Stomach (tissue), 9 donors: ENCODE results near the gene NIT2. TPM values are rescaled to one million over a fixed set of nuclear protein-coding genes. Genes with fewer than 3 reads are reported as not detected.

Experiments
- DNase-seq, 2 donors: peaks; one replicate each; pipeline versions ENCODE4 v3.0.0 to v3.0.0-alpha.2; 2013 to 2019
- H3K27ac ChIP-seq, 5 donors: fragments of 200-600 bp in 4 of 5; sonication (generic) in 4 of 5; one replicate each; pipeline ENCODE4 v1.5.1; 2013 to 2019; ENCODE audit warnings: mild to moderate bottlenecking in 1 of 5, moderate library complexity in 1 of 5
- H3K27me3 ChIP-seq, 3 donors: fragments of 200-600 bp; sonication (generic); one replicate each; pipeline ENCODE4 v1.5.1; 2017 to 2019; ENCODE audit warnings: mixed run types in 1 of 3
- H3K36me3 ChIP-seq, 4 donors: fragments of 200-600 bp; sonication (generic); 1 replicate in 3 of 4; 2 replicates in 1 of 4; pipeline ENCODE4 v1.5.1; 2016 to 2019
- H3K4me1 ChIP-seq, 4 donors: fragments of 200-600 bp; sonication (generic); one replicate each; pipeline ENCODE4 v1.5.1; 2016 to 2019
- H3K4me3 ChIP-seq, 4 donors: fragments of 200-600 bp; sonication (generic) in 3 of 4; one replicate each; pipeline ENCODE4 v1.5.1; 2016 to 2019; ENCODE audit warnings: mild to moderate bottlenecking in 1 of 4
- H3K9me3 ChIP-seq, 4 donors: fragments of 200-600 bp; sonication (generic); one replicate each; pipeline ENCODE4 v1.5.1; 2016 to 2019
- CTCF ChIP-seq, 7 experiments: fragments of 450-650 bp in 4 of 7; fragments of 200-600 bp in 3 of 7; sonication (generic) in 3 of 7; IDR thresholded peaks; one replicate each; pipeline ENCODE4 v1.5.1; 2016 to 2019; ENCODE audit warnings: antibody characterized with exemption in 7 of 7, control low read depth in 2 of 7, mild to moderate bottlenecking in 1 of 7
- EP300 ChIP-seq: sonication (generic); formaldehyde crosslinking; IDR thresholded peaks from one replicate; pipeline ENCODE4 v1.6.1; 2017; ENCODE audit warnings: antibody characterized with exemption
- POLR2A ChIP-seq, 4 donors: fragments of 450-650 bp; IDR thresholded peaks; one replicate each; pipeline ENCODE4 v1.6.1; 2016; ENCODE audit warnings: antibody characterized with exemption in 4 of 4, control low read depth in 2 of 4, mild to moderate bottlenecking in 1 of 4, moderate library complexity in 1 of 4
- POLR2AphosphoS5 ChIP-seq, 3 donors: sonication (generic); formaldehyde crosslinking; IDR thresholded peaks; one replicate each; pipeline ENCODE4 v1.6.1; 2016; ENCODE audit warnings: antibody characterized with exemption in 3 of 3
- WGBS, 5 donors: extraction: QIAGEN DNeasy Blood & Tissue Kit in 3 of 5; methylation state at CpG; one replicate each; pipeline versions ENCODE4 v1.1.5 to v1.1.7; 2013 to 2018; 5-methylcytosine and 5-hydroxymethylcytosine counted together
- intact Hi-C: fragments of 100-400 bp; cut with DNase I; formaldehyde crosslinking; loops from one replicate; pipeline ENCODE4 v1.15.1; 2023; ENCODE audit warnings: low total_unique reads
- polyA plus RNA-seq, 3 donors: library from polyadenylated mRNA; stranded (reverse); fragments of 200-250 nt; gene quantifications; one replicate each; pipeline ENCODE4 v1.2.3, GENCODE V29; 2013
- total RNA-seq, 5 donors: library from RNA; depleted of rRNA; stranded (reverse); fragments of >200 nt; gene quantifications; one replicate each; pipeline versions ENCODE4 v1.1.0 to v1.2.3, GENCODE V29; 2014 to 2016
- donor health status: healthy with polysubstance abuse.
- donor health status: Bipolar disorder and iron deficiency.
- donor health status: healthy.

Gene NIT2
- total and polyA plus RNA-seq, 8 donors = 4.3 to 53.1 (median 29.6) TPM

- Histone ChIP-seq H3K4me3 (peak overlapping the region; percentile 85 to 97 (median 95)), H3K9me3 (peaks cover 0 to 4% (median 0%) of the 10 kb centered on the region in 4 donors), H3K27ac (peak overlapping the region; percentile 90 to 95 (median 92)), H3K36me3 (no peaks in the 10 kb centered on the region), H3K27me3 (no peaks in the 10 kb centered on the region), H3K4me1 (peaks cover 33 to 64% (median 50%) of the 10 kb centered on the region in 4 donors)
- no peak for TF ChIP-seq EP300
- TF ChIP-seq CTCF (IDR thresholded peaks at IDR 0.05) = no peak
- TF ChIP-seq POLR2AphosphoS5 (IDR thresholded peaks at IDR 0.05) = no peak
- TF ChIP-seq POLR2A (IDR thresholded peaks at IDR 0.05) = no peak
- DNase-seq = peak in 1 of 2 donors; percentile 78
- intact Hi-C loops = no loop called here
- 0% methylated on average over 23 of the region's 23 CpGs for WGBS, 5 donors
Observed at GRCh38 chr3:100401674-100402041, 67.1 kb downstream of the NIT2 start.

- Histone ChIP-seq H3K4me3 (peak overlapping the region; percentile 85 to 97 (median 95)), H3K9me3 (peaks cover 0 to 10% (median 2%) of the 10 kb centered on the region in 4 donors), H3K27me3 (no peaks in the 10 kb centered on the region), H3K36me3 (no peaks in the 10 kb centered on the region), H3K4me1 (peaks cover 33 to 58% (median 47%) of the 10 kb centered on the region in 4 donors), H3K27ac (peak overlapping the region in 4 of 5 donors; percentile 90 to 95 (median 93))
- DNase-seq = peak in 1 of 2 donors; percentile 75
- 1 to 6% (median 3%) methylated on average over 2 of the region's 2 CpGs for WGBS, 5 donors
- intact Hi-C loops = no loop called here
- no peak for TF ChIP-seq POLR2A (IDR thresholded peaks at IDR 0.05)
- TF ChIP-seq EP300 = no peak
- TF ChIP-seq CTCF (IDR thresholded peaks at IDR 0.05) = no peak
- no peak for TF ChIP-seq POLR2AphosphoS5 (IDR thresholded peaks at IDR 0.05)
Observed at GRCh38 chr3:100402256-100402655, 67.7 kb downstream of the NIT2 start.

GRCh38 chr3:100402891-100403290, 68.3 kb downstream of the NIT2 start:
- peaks cover 0 to 10% (median 5%) of the 10 kb centered on the region in 4 donors for H3K9me3 ChIP-seq
- peak overlapping the region; percentile 85 to 97 (median 95) for H3K4me3 ChIP-seq

More at GRCh38 chr3:100402891-100403290, 68.3 kb downstream of the NIT2 start:
- WGBS, 5 donors = 20 to 39% (median 30%) methylated on average over 2 of the region's 2 CpGs
- TF ChIP-seq POLR2A (IDR thresholded peaks at IDR 0.05) (no peak), CTCF (IDR thresholded peaks at IDR 0.05) (no peak), EP300 (no peak), POLR2AphosphoS5 (IDR thresholded peaks at IDR 0.05) (no peak)
- peaks cover 33 to 52% (median 44%) of the 10 kb centered on the region in 4 donors for H3K4me1 ChIP-seq
- intact Hi-C loops = no loop called here
- H3K36me3 ChIP-seq = no peaks in the 10 kb centered on the region
- H3K27me3 ChIP-seq = no peaks in the 10 kb centered on the region
- no peak overlapping the region for H3K27ac ChIP-seq
- DNase-seq = peak in 1 of 2 donors; percentile 14
